Measurements from ENCODE around the gene ARL16.

Gene ARL16

GRCh38 chr17:81683584-81684441 lies at the start of gene ARL16, which contains the start of gene HGS:
ARL16 (minus strand) TSS chr17:81683797; CDS start chr17:81683753, 44 bp downstream.
HGS (plus strand) TSS chr17:81684011; CDS start chr17:81684067, 56 bp downstream.
- Histone ChIP-seq H3F3A (ENCODE audit: insufficient read depth, low read length) (no peaks in the 10 kb centered on the region), H3K9me3 (replicated peaks; ENCODE audit: insufficient read depth, low read length) (no peaks in the 10 kb centered on the region), H4K20me1 (ENCODE audit: insufficient read depth, low read length) (no peaks in the 10 kb centered on the region), H3K4me1 (ENCODE audit: low read length) (0 out of 2 replicates have a peak, but pooled peaks cover 16% of the 10 kb centered on the region), H3K79me2 (ENCODE audit: low read length) (peaks cover 71% of the 10 kb centered on the region), H3K4me2 (ENCODE audit: low read depth, low read length) (peak within 1 kb of the TSS; percentile 96), H3K27me3 (replicated peaks; ENCODE audit: insufficient read depth, low read length) (no peaks in the 10 kb centered on the region), H3K9me2 (replicated peaks; ENCODE audit: insufficient read depth, low read length) (no peaks in the 10 kb centered on the region), H3K4me3 (ENCODE audit: low read length) (peak within 1 kb of the TSS; percentile 94), H3K27ac (ENCODE audit: low read length) (no peak within 1 kb of the TSS; the same call in 1 of the 2 replicates), H2AFZ (ENCODE audit: low read length) (peak within 1 kb of the TSS; percentile 83), H3K9ac (ENCODE audit: low read length) (peak within 1 kb of the TSS; percentile 88), H3K36me3 (replicated peaks; ENCODE audit: insufficient read depth, low read length) (peaks cover 7% of the 10 kb centered on the region; the same call in 1 of the 2 replicates)
- peak; percentile 99 for DNase-seq
- TF ChIP-seq EZH2 (optimal IDR thresholded peaks at IDR 0.05; ENCODE audit: low read depth, low read length) = no peak
- TF ChIP-seq EZH2phosphoT487 (IDR thresholded peaks at IDR 0.05; ENCODE audit: low read length) = no peak
- no peak for TF ChIP-seq CTCF (IDR thresholded peaks at IDR 0.05; ENCODE audit: low read length)

DNA sequence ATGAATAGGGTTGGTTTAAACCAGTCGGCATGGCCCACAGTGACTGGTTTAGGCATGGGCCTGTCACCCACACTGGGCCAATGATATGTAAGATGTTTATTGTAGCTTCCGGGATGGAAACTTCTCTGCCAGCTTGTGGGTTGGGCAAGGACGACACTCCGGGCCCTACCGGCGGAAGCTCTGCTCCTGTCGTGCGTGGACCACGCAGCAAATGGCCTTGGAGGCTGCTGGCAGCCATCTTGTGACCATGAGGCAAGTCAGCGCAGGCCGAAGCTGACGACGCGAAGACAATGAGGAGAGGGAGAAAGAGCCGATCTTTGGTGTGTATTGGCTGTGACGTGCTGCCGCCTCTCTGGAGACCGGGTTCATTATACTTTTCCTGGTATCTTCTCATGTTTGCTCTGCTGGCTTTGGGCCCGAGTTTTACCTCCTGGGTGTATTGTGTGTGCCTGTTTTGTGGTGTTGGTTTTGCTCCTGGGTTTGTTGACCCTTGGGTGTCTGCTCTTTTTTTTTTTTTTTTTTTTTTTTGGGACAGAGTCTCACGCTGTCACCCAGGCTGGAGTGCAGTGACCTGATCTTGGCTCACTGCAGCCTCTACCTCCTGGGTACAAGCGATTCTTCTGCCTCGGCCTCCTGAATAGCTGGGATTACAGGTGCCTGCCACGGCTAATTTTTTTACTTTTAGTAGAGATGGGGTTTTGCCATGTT lies 43.9 kb upstream of the ARL16 start:
- Histone ChIP-seq H3K4me2 (ENCODE audit: low read depth, low read length) (no peak overlapping the region), H3K4me1 (ENCODE audit: low read length) (peaks cover 8% of the 10 kb centered on the region), H3K27me3 (replicated peaks; ENCODE audit: insufficient read depth, low read length) (no peaks in the 10 kb centered on the region), H3K36me3 (replicated peaks; ENCODE audit: insufficient read depth, low read length) (no peaks in the 10 kb centered on the region), H3K79me2 (ENCODE audit: low read length) (no peaks in the 10 kb centered on the region), H3F3A (ENCODE audit: insufficient read depth, low read length) (peaks cover 7% of the 10 kb centered on the region; the same call in 1 of the 2 replicates), H2AFZ (ENCODE audit: low read length) (no peak overlapping the region), H3K9me3 (replicated peaks; ENCODE audit: insufficient read depth, low read length) (no peaks in the 10 kb centered on the region), H3K9ac (ENCODE audit: low read length) (no peak overlapping the region), H3K27ac (ENCODE audit: low read length) (no peak overlapping the region), H3K4me3 (ENCODE audit: low read length) (no peak overlapping the region), H3K9me2 (replicated peaks; ENCODE audit: insufficient read depth, low read length) (no peaks in the 10 kb centered on the region), H4K20me1 (ENCODE audit: insufficient read depth, low read length) (no peaks in the 10 kb centered on the region)
- TF ChIP-seq EZH2phosphoT487 (IDR thresholded peaks at IDR 0.05; ENCODE audit: low read length) (no peak), CTCF (IDR thresholded peaks at IDR 0.05; ENCODE audit: low read length) (no peak), EZH2 (optimal IDR thresholded peaks at IDR 0.05; ENCODE audit: low read depth, low read length) (no peak)
- no peak for DNase-seq

DNA sequence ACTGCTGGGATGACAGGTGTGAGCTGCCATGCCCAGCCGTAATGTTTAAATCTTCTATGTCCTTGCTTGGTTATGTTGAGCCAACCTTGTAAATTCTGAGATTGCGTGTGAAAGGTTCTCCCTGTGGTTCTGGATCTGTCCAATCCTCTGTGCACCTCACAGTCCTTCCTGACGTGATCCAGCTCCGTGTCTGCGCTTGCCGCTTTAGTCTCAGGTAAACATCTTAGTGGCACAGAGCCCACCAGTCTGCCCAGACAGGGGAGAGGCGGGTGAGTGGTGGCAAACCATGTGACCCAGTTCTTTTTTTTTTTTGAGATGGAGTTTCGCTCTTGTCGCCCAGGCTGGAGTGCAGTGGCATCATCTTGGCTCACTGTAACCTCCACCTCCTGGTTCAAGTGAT lies 42.4 kb upstream of the ARL16 start:
- TF ChIP-seq EZH2phosphoT487 (IDR thresholded peaks at IDR 0.05; ENCODE audit: low read length) (no peak), CTCF (IDR thresholded peaks at IDR 0.05; ENCODE audit: low read length) (no peak), EZH2 (optimal IDR thresholded peaks at IDR 0.05; ENCODE audit: low read depth, low read length) (no peak)
- Histone ChIP-seq H4K20me1 (ENCODE audit: insufficient read depth, low read length) (no peaks in the 10 kb centered on the region), H3K9me2 (replicated peaks; ENCODE audit: insufficient read depth, low read length) (no peaks in the 10 kb centered on the region), H3K4me3 (ENCODE audit: low read length) (no peak overlapping the region), H3K9ac (ENCODE audit: low read length) (no peak overlapping the region), H3K4me1 (ENCODE audit: low read length) (peaks cover 17% of the 10 kb centered on the region), H3K9me3 (replicated peaks; ENCODE audit: insufficient read depth, low read length) (no peaks in the 10 kb centered on the region), H3K27ac (ENCODE audit: low read length) (no peak overlapping the region), H3F3A (ENCODE audit: insufficient read depth, low read length) (peaks cover 16% of the 10 kb centered on the region), H3K27me3 (replicated peaks; ENCODE audit: insufficient read depth, low read length) (no peaks in the 10 kb centered on the region), H2AFZ (ENCODE audit: low read length) (no peak overlapping the region), H3K4me2 (ENCODE audit: low read depth, low read length) (no peak overlapping the region), H3K36me3 (replicated peaks; ENCODE audit: insufficient read depth, low read length) (no peaks in the 10 kb centered on the region), H3K79me2 (ENCODE audit: low read length) (no peaks in the 10 kb centered on the region)
- DNase-seq = no peak
